ENCODE results near the gene SLC44A5. TPM values are rescaled to one million over a fixed set of nuclear protein-coding genes. Genes with fewer than 3 reads are reported as not detected.

Gene SLC44A5
- total RNA-seq, 1 experiment from 2014 or later, result 2.4 TPM

DNA sequence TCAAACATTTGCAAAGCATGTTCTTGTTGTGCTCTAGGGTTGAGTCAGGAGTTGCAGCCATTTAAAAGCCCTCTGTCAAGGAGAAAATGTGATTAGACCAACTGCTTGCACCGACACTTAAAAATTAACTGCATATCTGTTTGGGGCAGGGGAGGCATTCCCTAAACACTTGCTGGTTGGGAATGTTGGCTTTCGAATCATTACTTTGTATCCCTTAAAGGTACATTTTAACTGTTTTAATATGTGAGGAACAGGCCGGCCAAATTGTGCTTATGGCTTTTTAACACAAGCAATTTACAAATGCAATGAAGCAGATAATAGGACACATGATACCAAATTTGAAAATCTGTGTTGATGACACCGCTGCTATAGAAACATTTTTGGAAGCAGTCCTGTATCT, 317.6 kb downstream of the SLC44A5 start:
- Histone ChIP-seq H3K27ac (ENCODE audit: insufficient read length, low read depth, low read length) (no peak overlapping the region), H3K9ac (ENCODE audit: extremely low read depth, insufficient read length, low read length) (no peak overlapping the region), H3K4ac (ENCODE audit: low read depth, low read length) (no peak overlapping the region), H3K9me3 (ENCODE audit: control insufficient read depth, low read depth, low read length) (no peaks in the 10 kb centered on the region), H3K4me2 (ENCODE audit: insufficient read depth, insufficient read length, low read length) (no peak overlapping the region), H3K23ac (ENCODE audit: insufficient read length, low read depth, low read length) (no peak overlapping the region), H4K8ac (replicated peaks; ENCODE audit: insufficient read length, low read depth, low read length) (no peak overlapping the region), H3K14ac (ENCODE audit: insufficient read depth, low read length) (no peak overlapping the region), H3T11ph (ENCODE audit: low read length) (no peak overlapping the region), H2BK20ac (ENCODE audit: low read depth, low read length, poor library complexity, severe bottlenecking) (no peak overlapping the region), H2AK5ac (ENCODE audit: insufficient read length, low read length) (no peak overlapping the region), H2BK12ac (ENCODE audit: insufficient read length, low read depth, low read length) (no peak overlapping the region), H2BK15ac (ENCODE audit: low read depth, low read length) (no peak overlapping the region), H2AFZ (ENCODE audit: low read length) (no peak overlapping the region), H3K79me2 (ENCODE audit: insufficient read depth, low read length) (no peaks in the 10 kb centered on the region), H3K56ac (ENCODE audit: insufficient read length, low read depth, low read length) (no peak overlapping the region), H3K79me1 (ENCODE audit: insufficient read depth, low read depth, low read length, poor library complexity, severe bottlenecking) (no peaks in the 10 kb centered on the region), H3K27me3 (ENCODE audit: insufficient read depth, low read length) (no peaks in the 10 kb centered on the region), H2BK5ac (ENCODE audit: insufficient read length, low read length) (no peak overlapping the region), H3K18ac (ENCODE audit: insufficient read length, low read depth, low read length) (no peak overlapping the region), H3K23me2 (ENCODE audit: insufficient read length, low read depth, low read length, poor library complexity, severe bottlenecking) (no peaks in the 10 kb centered on the region), H4K91ac (ENCODE audit: insufficient read length, low read depth, low read length) (no peak overlapping the region), H4K5ac (ENCODE audit: insufficient read length, low read depth, low read length) (no peak overlapping the region), H2BK120ac (ENCODE audit: low read depth, low read length, poor library complexity, severe bottlenecking) (no peak overlapping the region), H3K4me1 (ENCODE audit: insufficient read depth, low read length) (no peaks in the 10 kb centered on the region), H4K20me1 (ENCODE audit: control insufficient read depth, insufficient read depth, insufficient read length) (no peaks in the 10 kb centered on the region)
- Mint-ChIP-seq H3K27me3 (ENCODE audit: low read depth) (no peaks in the 10 kb centered on the region), H3K36me3 (ENCODE audit: insufficient read depth in 1 of 3, low read depth in 3 of 3) (no peaks in the 10 kb centered on the region), H3K4me1 (no peaks in the 10 kb centered on the region), H3K4me3 (no peak overlapping the region), H3K9me3 (no peaks in the 10 kb centered on the region), H3K27ac (no peak overlapping the region)
- no CpG with 5 or more reads among the region's 4 CpGs for WGBS (ENCODE audit: extremely low coverage, insufficient read length, low lambda C conversion rate)
- no peak for DNase-seq
- TF ChIP-seq, protein P1, sequence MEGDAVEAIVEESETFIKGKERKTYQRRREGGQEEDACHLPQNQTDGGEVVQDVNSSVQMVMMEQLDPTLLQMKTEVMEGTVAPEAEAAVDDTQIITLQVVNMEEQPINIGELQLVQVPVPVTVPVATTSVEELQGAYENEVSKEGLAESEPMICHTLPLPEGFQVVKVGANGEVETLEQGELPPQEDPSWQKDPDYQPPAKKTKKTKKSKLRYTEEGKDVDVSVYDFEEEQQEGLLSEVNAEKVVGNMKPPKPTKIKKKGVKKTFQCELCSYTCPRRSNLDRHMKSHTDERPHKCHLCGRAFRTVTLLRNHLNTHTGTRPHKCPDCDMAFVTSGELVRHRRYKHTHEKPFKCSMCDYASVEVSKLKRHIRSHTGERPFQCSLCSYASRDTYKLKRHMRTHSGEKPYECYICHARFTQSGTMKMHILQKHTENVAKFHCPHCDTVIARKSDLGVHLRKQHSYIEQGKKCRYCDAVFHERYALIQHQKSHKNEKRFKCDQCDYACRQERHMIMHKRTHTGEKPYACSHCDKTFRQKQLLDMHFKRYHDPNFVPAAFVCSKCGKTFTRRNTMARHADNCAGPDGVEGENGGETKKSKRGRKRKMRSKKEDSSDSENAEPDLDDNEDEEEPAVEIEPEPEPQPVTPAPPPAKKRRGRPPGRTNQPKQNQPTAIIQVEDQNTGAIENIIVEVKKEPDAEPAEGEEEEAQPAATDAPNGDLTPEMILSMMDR (conservative IDR thresholded peaks at IDR 0.05), result no peak
